GM12892 (cell line): ENCODE results near the gene SLC28A2.

ENCODE experiments used
- POLR2A ChIP-seq: IDR thresholded peaks from 2 replicates; pipeline ENCODE4 v1.6.1; 2011; ENCODE audit warnings: low read depth, low read length, control low read depth
- POLR2AphosphoS5 ChIP-seq: IDR thresholded peaks from 2 replicates; pipeline ENCODE4 v1.6.1; 2011; ENCODE audit warnings: low read depth, low read length, control low read depth
- TAF1 ChIP-seq: IDR thresholded peaks from 2 replicates; pipeline ENCODE4 v1.6.1; 2011; ENCODE audit warnings: low read depth, mild to moderate bottlenecking, control low read depth, low read length, borderline replicate concordance

- TF ChIP-seq POLR2AphosphoS5 (no peak), POLR2A (no peak), TAF1 (no peak)
These were observed 48.9 kb upstream of the SLC28A2 start for GRCh38 chr15:45203182-45203581.
